Loucy (cell line): ENCODE results near the gene FAM120B.

Source experiments
- H2AFZ ChIP-seq: fragments of 200-600 bp; sonication (generic); 2 replicates; pipeline ENCODE4 v1.6.0; 2016; ENCODE audit warnings: antibody characterized with exemption, mild to moderate bottlenecking, low read length, moderate library complexity
- H3F3A ChIP-seq: fragments of 200-600 bp; 2 replicates; pipeline ENCODE4 v1.6.0; 2016; ENCODE audit warnings: antibody characterized with exemption, low read depth, mild to moderate bottlenecking
- H3K27me3 ChIP-seq: fragments of 200-600 bp; sonication (generic); 2 replicates; pipeline ENCODE4 v1.6.1; 2014; ENCODE audit warnings: low read length, mild to moderate bottlenecking; ENCODE audit not compliant: insufficient read depth, poor library complexity, severe bottlenecking
- H3K36me3 ChIP-seq: fragments of 200-600 bp; sonication (generic); 2 replicates; pipeline ENCODE4 v1.6.1; 2016; ENCODE audit warnings: low read length; ENCODE audit not compliant: insufficient read depth
- H3K4me1 ChIP-seq: fragments of 200-600 bp; sonication (generic); 2 replicates; pipeline ENCODE4 v1.5.1; 2014; ENCODE audit warnings: low read length, mild to moderate bottlenecking; ENCODE audit not compliant: insufficient read depth, poor library complexity, severe bottlenecking
- H3K4me2 ChIP-seq: fragments of 200-600 bp; sonication (generic); 2 replicates; pipeline ENCODE4 v1.6.0; 2014; ENCODE audit warnings: antibody characterized with exemption, low read length, low read depth, mild to moderate bottlenecking; ENCODE audit not compliant: poor library complexity, severe bottlenecking
- H3K4me3 ChIP-seq: fragments of 200-600 bp; sonication (generic); 2 replicates; pipeline ENCODE4 v1.5.1; 2014; ENCODE audit warnings: low read length, mild to moderate bottlenecking, mixed read lengths; ENCODE audit not compliant: poor library complexity, severe bottlenecking
- H3K79me2 ChIP-seq: fragments of 200-600 bp; sonication (generic); 2 replicates; pipeline ENCODE4 v1.6.1; 2014; ENCODE audit warnings: low read length; ENCODE audit not compliant: insufficient read depth
- H3K9ac ChIP-seq: fragments of 200-600 bp; sonication (generic); 2 replicates; pipeline ENCODE4 v1.6.0; 2014; ENCODE audit warnings: mild to moderate bottlenecking, low read depth, low read length, moderate library complexity; ENCODE audit not compliant: poor library complexity, severe bottlenecking
- H3K9me2 ChIP-seq: fragments of 200-600 bp; sonication (generic); replicated peaks from 2 replicates; pipeline ENCODE4 v1.6.1; 2016; ENCODE audit warnings: low read depth, low read length, mixed read lengths
- H3K9me3 ChIP-seq: fragments of 200-600 bp; sonication (generic); 2 replicates; pipeline ENCODE4 v1.6.1; 2014; ENCODE audit warnings: mild to moderate bottlenecking, antibody characterized with exemption, low read length, low read depth; ENCODE audit not compliant: insufficient read depth
- H4K20me1 ChIP-seq: fragments of 200-600 bp; sonication (generic); 2 replicates; pipeline ENCODE4 v1.6.0; 2014; ENCODE audit warnings: antibody characterized with exemption, low read length, mild to moderate bottlenecking; ENCODE audit not compliant: insufficient read depth, poor library complexity, severe bottlenecking
- CTCF ChIP-seq: fragments of 200-600 bp; sonication (generic); conservative IDR thresholded peaks from 2 replicates; pipeline ENCODE4 v1.5.1; 2014; ENCODE audit warnings: mild to moderate bottlenecking, antibody characterized with exemption, low read length
- EZH2phosphoT487 ChIP-seq: fragments of 200-600 bp; IDR thresholded peaks from 2 replicates; pipeline ENCODE4 v1.6.1; 2018; ENCODE audit warnings: antibody characterized with exemption, mild to moderate bottlenecking, moderate library complexity, borderline replicate concordance

FAM120B gene

GRCh38 chr6:170402318-170403040 is 95.9 kb downstream of the FAM120B start:
- peaks cover 8% of the 10 kb centered on the region for H3K4me1 ChIP-seq
- no peaks in the 10 kb centered on the region for H3K79me2 ChIP-seq
- H3K4me2 ChIP-seq, result no peak overlapping the region
- no peak overlapping the region for H3K4me3 ChIP-seq
- H3K9me2 ChIP-seq, result no peaks in the 10 kb centered on the region
- TF ChIP-seq EZH2phosphoT487, result no peak
- TF ChIP-seq CTCF, result no peak
- H3K36me3 ChIP-seq, result peaks cover 42% of the 10 kb centered on the region; the same call in 1 of the 2 replicates
- H3K9ac ChIP-seq, result no peak overlapping the region
- no peaks in the 10 kb centered on the region for H4K20me1 ChIP-seq
- H2AFZ ChIP-seq, result no peak overlapping the region
- H3K9me3 ChIP-seq, result no peaks in the 10 kb centered on the region
- H3F3A ChIP-seq, result no peaks in the 10 kb centered on the region
- no peaks in the 10 kb centered on the region for H3K27me3 ChIP-seq

- Histone ChIP-seq H3K9ac (no peak overlapping the region), H2AFZ (no peak overlapping the region), H3K79me2 (no peaks in the 10 kb centered on the region), H3K9me2 (no peaks in the 10 kb centered on the region), H3K27me3 (no peaks in the 10 kb centered on the region), H3K9me3 (no peaks in the 10 kb centered on the region), H3F3A (no peaks in the 10 kb centered on the region), H4K20me1 (no peaks in the 10 kb centered on the region), H3K36me3 (peaks cover 42% of the 10 kb centered on the region; the same call in 1 of the 2 replicates), H3K4me2 (no peak overlapping the region), H3K4me1 (peaks cover 8% of the 10 kb centered on the region), H3K4me3 (no peak overlapping the region)
- TF ChIP-seq CTCF (no peak), EZH2phosphoT487 (no peak)
These were observed 96.9 kb downstream of the FAM120B start for GRCh38 chr6:170403451-170403850.

GRCh38 chr6:170404036-170404435 is 97.5 kb downstream of the FAM120B start:
- H3K4me1 ChIP-seq, result peaks cover 8% of the 10 kb centered on the region
- H3K9me3 ChIP-seq, result no peaks in the 10 kb centered on the region
- H2AFZ ChIP-seq, result no peak overlapping the region
- H4K20me1 ChIP-seq, result no peaks in the 10 kb centered on the region
- peaks cover 42% of the 10 kb centered on the region; the same call in 1 of the 2 replicates for H3K36me3 ChIP-seq
- H3K4me3 ChIP-seq, result no peak overlapping the region
- H3K79me2 ChIP-seq, result no peaks in the 10 kb centered on the region
- H3K27me3 ChIP-seq, result no peaks in the 10 kb centered on the region
- H3K4me2 ChIP-seq, result no peak overlapping the region
- H3F3A ChIP-seq, result no peaks in the 10 kb centered on the region
- H3K9me2 ChIP-seq, result no peaks in the 10 kb centered on the region
- H3K9ac ChIP-seq, result no peak overlapping the region
- no peak for TF ChIP-seq EZH2phosphoT487
- TF ChIP-seq CTCF, result no peak
